GM04503 (cell line): ENCODE data around the gene STAT1.

Source experiments
- DNase-seq: peaks from one replicate; pipeline ENCODE4 v3.0.0-alpha.2; 2012; ENCODE audit warnings: low read depth

The STAT1 gene

DNA sequence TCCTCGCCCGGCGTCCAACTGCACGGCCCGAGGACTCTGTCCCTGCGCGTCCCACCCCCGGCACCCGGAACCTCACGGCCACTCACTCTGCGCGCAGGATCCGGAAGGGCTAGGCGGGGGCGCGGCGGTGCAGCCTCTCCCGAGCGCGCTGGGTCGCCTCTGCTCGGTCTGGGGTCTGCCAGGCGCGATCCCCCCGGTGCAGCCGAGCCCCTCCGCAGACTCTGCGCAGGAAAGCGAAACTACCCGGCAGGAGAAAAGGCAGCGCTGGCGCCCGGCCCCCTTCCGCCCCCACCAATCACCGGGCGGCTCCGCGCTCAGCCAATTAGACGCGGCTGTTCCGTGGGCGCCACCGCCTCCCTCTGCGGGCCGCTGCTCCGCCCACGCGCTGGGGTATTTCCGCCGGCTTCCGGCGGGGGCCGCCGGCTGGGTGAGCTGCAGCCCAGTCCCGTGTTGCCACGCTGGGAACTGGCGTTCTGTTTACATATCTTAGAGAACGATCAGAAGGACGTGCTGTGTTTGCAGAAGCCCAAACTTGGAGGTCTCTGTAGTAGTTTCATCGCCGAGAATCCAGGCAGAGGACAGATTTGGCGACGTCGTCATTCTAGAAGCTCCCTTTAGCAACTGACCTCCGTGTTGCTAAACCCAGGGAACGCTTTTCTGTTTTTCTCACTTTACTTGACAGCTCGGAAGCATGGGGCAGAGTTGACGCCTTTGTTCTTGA is at the start of gene STAT1:
TSS of gene STAT1 (minus strand) at position 240 of the 721 bp plus-strand sequence. CDS start 4,168 bp downstream, outside the sequence.
- DNase-seq = peak; percentile 71

DNA sequence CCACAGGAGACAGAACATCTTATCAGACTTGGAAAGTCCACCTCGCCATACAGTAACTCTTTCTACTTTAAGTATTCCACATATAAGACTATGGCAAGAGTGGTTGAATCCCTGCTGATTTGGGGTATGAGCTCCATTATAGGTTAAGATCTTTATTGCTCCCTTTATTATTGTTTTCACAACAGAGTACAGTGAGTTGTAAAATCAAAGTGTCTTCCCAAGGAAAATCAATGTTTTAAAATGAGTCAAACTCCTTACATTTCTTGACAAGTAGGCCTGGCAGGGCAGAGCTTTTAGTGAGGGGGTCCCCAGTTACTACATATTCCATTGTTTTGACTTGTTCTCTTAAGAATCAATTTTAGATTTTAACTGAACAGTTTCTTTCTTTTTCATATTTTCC is 49.6 kb upstream of the STAT1 start:
- DNase-seq = no peak

DNA sequence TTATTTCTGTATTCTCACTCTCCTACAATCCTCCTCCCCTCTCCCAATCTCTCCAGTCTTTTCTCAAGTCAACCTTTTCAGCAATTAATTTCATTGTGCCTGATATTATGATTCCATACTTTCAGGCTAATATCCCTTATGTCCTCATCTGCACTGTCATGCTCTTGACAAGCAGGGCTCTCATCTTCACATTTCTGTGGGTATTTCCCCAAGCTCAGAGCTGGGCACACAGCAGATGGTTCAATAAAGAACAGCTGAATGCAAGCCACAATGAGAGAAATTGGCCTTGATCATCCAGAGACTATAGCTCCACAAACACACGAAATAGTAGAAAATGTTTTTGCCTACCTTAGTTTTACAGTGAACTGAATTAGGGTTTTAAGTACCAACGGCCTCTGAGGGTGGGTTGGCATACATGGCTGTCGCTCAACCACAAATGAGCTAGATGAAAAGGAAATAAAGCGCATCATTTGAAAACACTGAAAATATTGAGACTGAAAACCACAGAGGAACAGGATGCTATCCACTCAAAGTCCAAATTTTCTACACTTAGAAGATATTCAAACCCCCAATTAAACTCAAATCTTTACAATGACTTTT is 47.5 kb upstream of the STAT1 start:
- no peak for DNase-seq

DNA sequence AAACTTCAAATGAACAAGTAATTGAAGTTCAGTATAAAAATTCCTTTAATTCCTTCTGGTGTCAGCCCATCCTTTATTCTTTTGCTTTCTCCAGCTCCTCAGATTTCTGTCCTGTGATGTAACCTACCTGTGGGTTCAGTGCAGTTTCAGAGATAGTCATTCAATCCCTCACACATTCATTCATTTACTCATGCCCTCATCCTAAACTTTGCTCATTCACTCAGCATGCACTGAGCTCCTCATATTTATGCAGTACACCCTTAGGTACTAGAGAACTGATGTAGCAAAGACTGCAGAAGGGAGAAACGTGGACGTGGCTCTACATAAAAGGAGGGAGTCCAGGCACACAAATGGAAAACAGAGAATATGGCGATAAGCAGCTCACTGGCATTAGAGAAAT is 45.3 kb upstream of the STAT1 start:
- DNase-seq = no peak

DNA sequence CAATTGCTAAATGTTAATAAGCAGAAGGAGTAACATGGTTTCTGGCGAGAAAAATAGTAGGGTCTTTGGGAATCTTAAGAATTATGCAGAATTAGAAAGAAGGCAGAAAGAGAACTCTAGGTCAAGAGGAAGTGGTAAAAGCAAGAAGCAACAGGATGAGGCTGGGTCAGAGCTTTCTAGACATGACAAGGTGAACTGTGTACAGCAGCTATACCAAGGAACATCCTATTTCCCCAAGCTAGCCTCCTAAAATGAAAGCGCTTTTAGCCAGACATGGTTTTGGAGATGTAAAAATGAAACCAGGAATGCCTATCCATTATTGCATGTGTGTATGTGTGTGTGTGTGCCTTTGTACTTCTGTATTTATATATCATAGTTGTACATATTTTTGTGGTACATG is 42.3 kb upstream of the STAT1 start:
- no peak for DNase-seq

DNA sequence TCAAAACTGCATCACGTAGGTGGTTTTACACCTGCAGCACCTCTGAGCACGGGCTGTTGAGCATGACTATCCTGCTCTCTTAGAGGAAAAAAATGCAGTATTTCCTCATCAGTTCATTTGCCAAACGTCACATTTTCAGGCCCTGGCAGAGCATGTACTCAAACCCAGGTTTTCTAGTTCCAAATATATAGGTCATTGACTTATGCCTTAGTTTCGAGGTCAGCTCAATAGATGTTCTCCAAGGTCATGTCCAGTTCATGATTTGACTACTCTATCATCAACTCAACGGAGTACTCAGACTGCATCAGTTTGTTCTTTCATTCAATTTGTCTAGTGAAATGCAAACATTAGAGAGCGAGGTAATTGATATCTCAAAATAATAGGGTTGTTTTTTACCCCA is 39.3 kb upstream of the STAT1 start:
- no peak for DNase-seq

DNA sequence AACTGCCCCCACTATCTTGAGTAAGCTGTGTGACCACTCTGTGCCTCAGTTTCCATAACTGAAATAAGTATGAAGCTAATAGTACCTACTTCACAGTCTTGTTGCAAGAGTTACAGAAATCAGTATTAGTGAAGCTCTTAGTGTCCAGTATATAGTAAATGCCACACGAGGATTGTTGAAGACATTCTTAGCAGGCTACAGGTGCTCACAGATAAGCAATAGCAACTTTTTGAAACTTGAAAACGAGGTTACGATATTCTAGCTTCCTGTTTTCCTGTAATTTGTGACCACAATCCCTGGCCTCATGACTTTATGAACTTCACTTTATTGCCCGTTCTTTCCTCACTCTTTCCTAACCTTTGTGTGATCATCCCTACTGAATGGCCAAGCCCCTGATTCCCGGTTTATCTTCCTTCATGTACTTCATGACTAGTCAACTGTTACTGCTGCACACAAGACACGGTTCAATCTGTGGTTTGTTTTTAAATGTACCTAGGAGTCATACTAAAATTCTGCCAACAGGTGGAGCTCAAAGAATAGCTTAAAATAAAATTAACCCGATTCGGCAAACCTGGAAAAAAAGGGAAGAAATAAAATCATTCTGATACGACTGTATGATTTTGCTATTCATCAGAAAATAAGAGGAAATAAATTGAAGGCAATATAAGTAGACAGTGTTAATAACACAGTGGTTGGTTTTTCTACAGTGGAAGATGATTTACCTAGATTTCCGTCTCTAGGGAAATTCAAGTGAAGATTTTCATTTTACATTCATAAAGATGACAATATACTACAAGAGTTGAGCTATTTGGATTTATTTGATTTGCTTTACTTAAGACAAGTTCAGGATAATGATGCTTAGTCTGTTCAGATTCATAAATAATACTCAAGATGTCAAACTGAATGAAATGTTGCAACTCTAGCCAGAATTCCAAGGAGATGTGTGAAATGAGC is 38.1 kb upstream of the STAT1 start:
- no peak for DNase-seq

DNA sequence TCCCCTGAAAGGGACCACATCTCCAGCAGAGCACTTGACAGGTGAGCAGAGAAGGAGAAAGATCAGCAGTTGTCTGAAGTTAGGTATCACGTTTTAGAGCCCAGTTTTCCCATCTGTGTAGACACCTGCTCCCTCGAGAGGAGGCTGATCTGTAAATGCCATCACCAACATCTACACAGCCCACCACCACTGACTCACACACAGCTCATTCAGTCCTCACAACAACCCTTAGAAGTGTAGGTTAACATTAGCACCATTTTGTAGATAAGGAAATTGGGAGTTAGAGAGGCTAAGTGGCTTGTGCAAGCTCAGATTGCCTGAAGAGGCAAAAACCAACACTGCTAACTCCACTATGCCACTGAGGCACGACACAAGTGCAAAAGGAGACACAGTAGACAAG is 37.2 kb upstream of the STAT1 start:
- DNase-seq = no peak

DNA sequence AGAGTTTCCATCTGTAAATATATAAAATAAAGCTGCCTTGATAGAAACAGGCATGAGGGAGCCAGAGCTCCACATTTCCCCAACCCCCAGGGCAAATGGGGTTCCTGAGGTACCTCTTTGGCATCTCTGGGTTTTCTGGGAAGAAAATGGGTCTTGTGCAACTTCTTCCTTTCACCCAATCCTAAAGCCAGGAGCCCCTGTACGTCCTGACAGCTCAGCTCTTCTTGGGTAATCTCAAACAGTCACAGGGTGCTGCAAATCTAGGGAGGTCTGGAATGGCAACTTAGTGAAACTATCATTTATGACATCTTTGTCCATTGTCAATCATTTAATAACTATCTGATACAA is 36.6 kb upstream of the STAT1 start:
- peak; percentile 87 for DNase-seq

DNA sequence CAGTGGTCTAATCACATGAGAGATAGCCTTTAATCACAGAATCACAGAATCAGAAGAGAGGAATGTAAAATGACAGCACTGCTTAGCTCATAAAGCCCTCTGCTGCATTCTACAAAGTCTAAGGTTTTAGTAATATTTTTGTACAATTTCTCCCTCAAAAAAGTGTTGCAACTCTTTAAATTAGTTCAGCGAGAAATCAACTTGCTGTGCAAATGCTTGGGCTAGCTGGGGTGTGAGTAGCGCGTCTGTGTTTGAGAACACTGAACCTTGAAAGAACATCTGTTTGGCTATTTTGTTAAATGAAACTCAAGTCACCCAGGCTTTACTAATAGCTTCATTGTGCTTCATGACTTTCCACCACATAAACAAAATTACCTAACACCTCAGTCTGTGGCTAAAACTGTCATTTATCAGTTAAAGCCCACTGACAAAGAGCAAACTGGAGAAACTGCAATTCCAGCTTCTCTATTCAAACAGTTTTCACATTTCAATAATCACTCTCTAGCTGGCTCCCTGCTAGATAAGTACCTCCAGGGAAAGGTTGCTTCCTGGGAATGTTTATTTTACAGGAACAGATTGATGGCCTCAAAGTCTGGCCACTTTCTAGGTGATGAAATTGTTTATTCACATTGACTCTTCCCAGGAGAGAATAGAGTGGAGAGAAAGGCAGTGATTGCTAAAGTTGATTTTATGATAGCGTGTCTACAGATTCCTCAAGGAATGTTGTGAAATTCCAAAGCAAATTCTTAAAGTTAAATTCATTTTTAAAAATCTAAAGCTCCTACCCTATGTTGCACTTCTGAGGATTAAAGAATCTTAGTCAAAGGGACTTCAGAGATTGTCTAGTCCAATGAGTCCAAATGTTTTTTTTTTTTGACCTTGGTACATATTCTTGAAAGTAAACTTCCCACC is 36.0 kb upstream of the STAT1 start:
- DNase-seq = peak; percentile 96

DNA sequence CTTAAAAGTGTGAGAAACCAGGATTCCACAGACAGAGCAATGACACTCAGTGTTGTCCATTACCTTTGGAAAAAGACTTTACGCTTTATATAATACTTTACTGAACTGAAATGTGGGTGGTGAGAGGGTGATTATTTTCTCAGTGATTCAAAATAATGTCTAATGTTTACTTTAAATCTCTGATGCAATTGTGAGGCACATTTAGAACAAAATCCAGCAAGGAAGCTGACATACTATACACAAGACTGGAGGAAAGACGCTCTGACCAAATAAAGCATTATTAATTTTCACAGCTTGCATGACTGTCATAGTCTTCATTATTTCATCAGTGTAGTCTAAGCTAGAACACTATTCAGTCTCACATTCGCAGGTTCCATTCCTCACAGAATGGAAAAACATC is 34.1 kb upstream of the STAT1 start:
- no peak for DNase-seq

DNA sequence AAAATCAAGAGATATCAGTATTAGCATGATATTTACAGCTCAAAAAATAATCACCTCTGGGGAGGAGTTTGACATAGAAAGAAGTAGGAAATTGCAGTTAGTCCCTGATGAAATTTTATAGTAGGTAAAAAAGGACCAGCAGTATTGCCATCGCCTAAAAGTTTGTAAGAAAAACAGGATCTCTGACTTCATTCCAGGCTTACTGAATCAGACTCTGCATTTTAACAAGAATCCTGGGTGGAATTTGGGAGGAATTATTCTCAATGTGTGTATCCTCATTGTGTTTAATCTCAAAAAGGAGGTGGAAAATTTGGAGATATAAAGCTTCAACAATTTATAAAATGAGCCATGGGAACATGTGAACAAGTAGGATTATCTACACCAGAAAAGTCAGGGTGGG is 31.2 kb upstream of the STAT1 start:
- no peak for DNase-seq

DNA sequence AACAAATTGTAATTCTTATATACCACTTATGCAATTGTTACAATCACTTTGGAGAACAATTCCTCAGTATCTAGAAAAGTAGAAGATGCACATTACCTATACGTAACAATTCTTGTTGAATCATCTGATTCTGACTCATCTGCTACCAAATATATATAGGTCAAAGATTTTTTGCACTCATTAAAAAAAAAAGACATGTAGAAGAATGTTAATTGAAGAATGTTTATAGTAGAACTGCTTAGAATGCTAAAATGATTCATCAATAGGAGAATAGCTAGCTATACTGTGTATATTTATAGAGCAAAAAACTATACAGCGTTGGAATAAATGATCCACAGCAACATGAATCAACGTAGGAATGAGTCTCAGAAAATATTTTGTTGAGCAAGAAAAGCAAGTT is 29.5 kb upstream of the STAT1 start:
- no peak for DNase-seq

DNA sequence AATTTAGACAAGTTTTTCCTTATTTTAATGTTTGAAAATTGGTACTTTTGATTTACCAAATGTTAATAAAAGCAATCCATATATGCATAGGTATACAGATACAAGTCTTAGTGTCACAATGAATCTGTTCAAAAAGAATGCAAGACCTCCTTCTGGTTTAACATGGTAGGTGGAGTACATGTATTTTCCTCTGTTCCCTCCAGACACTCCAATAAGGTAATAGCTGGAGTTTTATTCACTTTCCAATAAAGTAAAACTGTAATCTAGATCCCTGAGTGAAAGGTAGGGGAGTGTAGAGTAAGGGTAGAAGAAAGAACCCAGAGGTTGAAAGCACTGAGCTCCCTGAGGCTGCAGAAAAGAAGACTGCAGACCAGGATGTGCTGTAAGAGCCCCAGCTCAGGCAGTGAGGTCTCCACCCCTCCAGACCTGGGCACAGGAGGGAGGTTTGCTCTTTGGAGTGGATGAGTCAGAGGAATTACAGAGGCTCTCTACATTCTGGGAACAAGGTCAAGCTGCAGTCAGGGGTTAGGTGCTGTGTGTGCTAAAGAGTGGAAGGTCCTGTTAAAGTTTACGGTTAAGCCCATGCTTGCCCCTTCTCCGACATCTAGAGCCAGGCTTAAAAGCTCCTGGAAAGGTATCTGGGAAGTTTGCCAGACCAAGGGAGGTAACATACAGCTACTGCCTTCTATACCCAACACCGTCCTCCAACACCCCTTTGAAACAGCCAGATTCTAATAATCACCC is 27.6 kb upstream of the STAT1 start:
- no peak for DNase-seq

DNA sequence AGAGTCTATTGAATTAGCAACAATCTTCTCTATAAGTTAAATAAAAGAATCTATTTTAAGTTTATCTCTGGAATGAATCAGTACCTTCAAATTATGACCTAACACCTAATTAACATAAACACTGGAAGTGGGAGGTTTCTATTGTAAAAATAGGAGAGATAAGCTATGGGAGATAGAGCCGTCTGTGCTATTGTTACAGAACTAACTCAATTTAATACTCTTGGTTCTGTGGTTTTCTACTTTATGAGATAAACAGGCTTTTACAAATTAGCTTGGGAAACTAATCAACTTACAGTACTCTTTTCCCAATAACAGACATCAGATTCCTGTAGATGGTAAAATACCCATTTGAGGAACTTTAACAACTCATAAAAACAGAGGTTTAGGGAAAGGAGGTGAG is 25.6 kb upstream of the STAT1 start:
- DNase-seq = no peak

DNA sequence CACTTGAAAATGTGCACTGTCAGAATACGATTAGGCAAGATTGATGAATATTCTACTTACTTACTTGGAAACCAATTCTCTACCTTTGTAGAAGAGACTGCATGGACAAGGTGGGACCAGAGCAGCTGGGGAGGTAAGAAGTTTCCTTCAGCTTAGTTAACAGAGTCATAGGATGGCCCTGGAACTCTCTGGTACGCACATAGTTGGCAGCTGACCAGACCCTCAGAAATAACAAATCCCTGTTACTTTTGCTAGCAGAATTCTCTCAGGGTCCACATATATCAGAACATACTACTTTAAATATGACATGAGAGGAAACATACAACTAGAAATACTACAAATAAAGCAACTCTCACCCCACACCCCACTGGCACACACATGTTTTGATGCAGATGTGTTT is 24.8 kb upstream of the STAT1 start:
- no peak for DNase-seq

DNA sequence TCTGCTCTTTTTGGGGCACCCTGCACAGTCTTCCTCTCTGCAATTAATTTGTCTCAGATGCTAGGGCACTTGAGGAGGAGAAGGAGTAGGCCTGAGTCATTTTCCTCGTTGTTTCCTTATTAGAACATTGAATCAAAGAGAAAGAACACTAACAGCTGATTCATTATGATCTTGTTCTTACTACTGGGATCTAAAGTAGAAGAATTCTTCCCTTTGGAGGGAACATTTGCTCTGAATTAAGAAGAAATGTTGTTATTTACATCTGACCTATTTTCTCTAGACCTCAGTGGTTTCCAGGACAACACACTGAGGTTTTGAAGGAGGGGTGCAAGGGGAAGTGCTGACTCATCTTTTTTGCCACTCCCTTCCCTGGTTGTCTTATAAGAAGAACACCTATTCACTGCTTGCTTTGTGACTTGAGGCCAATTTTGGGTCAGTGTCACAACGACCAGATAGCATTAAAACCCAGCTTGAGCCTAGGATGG is 24.3 kb upstream of the STAT1 start:
- peak; percentile 94 for DNase-seq

DNA sequence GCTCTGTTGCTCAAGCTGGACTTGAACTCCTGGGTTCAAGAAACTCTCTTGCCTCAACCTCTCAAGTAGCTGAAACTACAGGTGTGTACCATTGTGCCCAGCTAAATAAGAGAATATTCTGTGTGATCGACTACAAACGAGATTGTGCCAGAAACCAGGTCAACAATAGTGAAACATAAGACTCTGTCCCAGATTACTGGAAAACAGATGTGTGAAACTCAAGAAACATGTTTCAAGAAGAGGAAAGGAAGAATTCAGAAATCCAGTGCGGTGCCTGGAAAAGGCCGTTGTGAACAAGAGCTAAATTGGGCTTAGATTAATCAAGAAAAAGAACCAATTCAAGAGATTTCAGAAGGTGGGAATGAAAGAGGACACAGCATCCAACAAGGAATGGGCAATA is 23.4 kb upstream of the STAT1 start:
- DNase-seq = no peak

DNA sequence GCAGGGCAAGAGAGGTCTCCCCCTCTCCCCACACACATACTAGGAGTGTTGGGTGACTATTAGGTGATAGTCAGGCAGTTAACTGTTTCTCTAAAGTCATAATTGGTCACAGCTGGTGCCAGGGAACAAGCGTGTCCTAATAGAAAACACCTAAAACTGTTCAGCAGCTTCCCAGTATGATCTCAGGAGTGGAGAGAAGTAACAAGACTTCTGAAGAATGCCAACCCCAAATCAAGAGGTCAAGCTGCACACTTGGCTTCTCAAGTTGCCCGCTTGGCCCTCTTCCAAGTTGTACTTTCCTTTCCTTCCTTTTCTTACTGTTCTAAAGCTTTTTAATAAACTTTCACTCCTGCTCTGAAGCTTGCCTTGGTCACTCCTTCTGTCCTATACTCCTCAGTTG is 22.4 kb upstream of the STAT1 start:
- DNase-seq = no peak

DNA sequence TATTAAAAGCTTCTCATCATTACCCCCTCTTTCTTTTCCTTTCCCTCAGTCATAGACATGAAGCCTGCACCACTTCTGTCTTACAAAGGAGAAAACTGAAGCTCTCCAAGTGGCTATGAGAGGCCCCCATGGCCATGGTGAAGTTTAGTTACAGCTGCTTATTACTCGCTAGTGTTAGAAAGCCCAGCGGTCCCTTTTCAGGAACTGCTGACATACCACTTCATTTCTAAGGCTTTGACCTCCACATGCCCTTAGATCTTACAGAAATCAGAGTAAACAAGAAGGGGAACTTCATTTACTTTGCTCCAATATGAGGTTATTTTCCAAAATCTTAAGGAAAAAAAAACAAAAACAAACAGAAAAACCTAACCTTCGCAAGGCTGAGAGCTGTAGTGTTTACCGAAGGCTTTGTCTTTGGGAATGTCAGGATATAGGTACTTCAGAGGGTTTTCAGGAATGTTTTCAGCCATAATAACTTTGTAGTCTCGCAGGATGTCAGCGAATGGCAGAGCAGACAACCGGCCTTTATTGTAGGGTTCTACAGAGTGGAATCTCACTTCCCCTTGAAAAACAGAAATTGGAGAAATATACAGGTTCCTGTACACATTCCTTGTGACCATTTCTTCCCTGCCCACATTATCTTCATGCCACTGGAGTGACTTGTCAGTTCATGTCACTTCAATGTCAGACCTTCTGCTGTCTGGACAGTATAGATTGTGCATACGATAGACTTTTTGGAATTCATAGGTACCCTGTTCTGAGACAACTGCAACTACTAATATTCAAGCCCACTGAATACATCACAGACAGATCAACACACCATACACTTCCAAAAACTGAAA is 18.8 kb upstream of the STAT1 start:
- no peak for DNase-seq
